Prostate gland (tissue), 2 donors: ENCODE measurements around the gene NAA50. TPM values are rescaled to one million over a fixed set of nuclear protein-coding genes. Genes with fewer than 3 reads are reported as not detected.
A peak's percentile ranks its signal among the peaks of the same experiment; 100 is the strongest.

Experiments
- DNase-seq: peaks from one replicate; pipeline ENCODE4 v3.0.0-alpha.2; 2019; ENCODE audit warnings: low spot score
- H3K27ac ChIP-seq, 2 donors: fragments of 200-600 bp; sonication (generic); 2 replicates each; pipeline ENCODE4 v1.5.1; 2017 to 2019
- H3K27me3 ChIP-seq: fragments of 200-600 bp; sonication (generic); replicated peaks from 2 replicates; pipeline ENCODE4 v1.5.1; 2019; ENCODE audit not compliant: insufficient read depth
- H3K36me3 ChIP-seq, 2 donors: fragments of 200-600 bp; sonication (generic); 1 replicate in 1 of 2; 2 replicates in 1 of 2; pipeline versions ENCODE4 v1.5.1 to v1.8.1; 2017 to 2019
- H3K4me1 ChIP-seq: fragments of 200-600 bp; sonication (generic); replicated peaks from 2 replicates; pipeline ENCODE4 v1.5.1; 2019
- H3K4me3 ChIP-seq, 2 donors: fragments of 200-600 bp; sonication (generic); 2 replicates each; pipeline ENCODE4 v1.5.1; 2017 to 2019
- H3K9me3 ChIP-seq: fragments of 200-600 bp; sonication (generic); 2 replicates; pipeline ENCODE4 v1.5.1; 2017
- POLR2A ChIP-seq: fragments of 450-650 bp; IDR thresholded peaks from one replicate; pipeline ENCODE4 v1.6.1; 2016; ENCODE audit warnings: antibody characterized with exemption, mild to moderate bottlenecking
- POLR2AphosphoS5 ChIP-seq: sonication (generic); formaldehyde crosslinking; IDR thresholded peaks from one replicate; pipeline ENCODE4 v1.6.1; 2017; ENCODE audit warnings: antibody characterized with exemption
- WGBS: methylation state at CpG from one replicate; pipeline ENCODE4 v1.1.5; 2018; 5-methylcytosine and 5-hydroxymethylcytosine counted together
- intact Hi-C: fragments of 100-400 bp; cut with DNase I; formaldehyde crosslinking; loops from one replicate; pipeline ENCODE4 v1.14.2; 2022
- total RNA-seq, 2 donors: library from RNA; depleted of rRNA; stranded (reverse); fragments of >200 nt; gene quantifications; one replicate each; pipeline ENCODE4 v1.1.0, GENCODE V29; 2016
- TF ChIP-seq, protein P1 (sequence below), 4 experiments: fragments of 200-600 bp in 2 of 4; fragments of 450-650 bp in 2 of 4; sonication (generic) in 2 of 4; IDR thresholded peaks; 1 replicate in 3 of 4; 2 replicates in 1 of 4; pipeline ENCODE4 v1.5.1; 2016 to 2019; ENCODE audit warnings: antibody characterized with exemption in 4 of 4, mild to moderate bottlenecking in 2 of 4, moderate library complexity in 2 of 4

NAA50 gene
- total RNA-seq, 2 donors from 2014 or later = 111 to 118 TPM

DNA sequence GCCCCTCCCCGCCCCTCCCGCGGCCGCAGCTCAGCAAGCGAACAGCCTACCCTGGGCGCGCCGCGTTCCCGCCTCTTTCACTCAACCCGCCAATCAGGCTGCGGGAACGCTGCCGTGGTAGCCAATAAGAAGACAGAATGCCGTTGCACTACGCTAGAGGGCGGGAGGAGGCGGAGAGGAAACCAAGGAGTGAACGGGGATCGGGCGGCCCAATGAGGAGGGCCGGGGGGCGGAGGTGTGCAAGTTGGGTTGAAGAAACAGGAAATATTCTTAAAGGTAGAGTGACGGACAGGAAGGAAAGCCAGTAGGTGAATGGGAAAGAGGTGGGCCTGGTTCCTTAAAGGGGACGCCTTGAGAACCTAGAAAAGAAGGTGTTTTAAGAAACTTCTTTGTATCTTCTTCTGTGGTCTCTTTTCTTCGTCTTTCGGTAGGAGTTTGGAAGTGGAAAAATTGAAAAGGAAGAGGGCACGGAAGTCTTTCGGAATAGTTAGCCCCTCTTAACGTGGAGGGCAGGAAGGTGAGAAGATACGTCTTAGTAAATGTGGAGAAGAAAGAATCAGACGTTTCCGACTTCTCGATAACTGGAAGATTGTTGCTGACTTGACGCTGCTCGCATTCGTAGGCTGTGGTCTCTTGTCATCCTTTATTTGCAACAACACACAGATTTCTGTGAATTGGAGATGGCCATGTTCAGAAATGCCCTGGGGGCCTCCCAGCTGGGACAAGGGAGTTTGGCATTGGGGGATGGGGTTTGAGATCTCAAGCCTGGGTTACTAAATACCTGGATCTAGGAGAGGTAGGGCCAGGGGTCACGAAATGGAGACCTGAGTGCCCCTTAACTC, 49.2 kb downstream of the NAA50 start:
- Histone ChIP-seq H3K4me3 (peak overlapping the region; percentile 99 to 100), H3K27me3 (no peaks in the 10 kb centered on the region), H3K9me3 (no peaks in the 10 kb centered on the region), H3K36me3 (no peaks in the 10 kb centered on the region), H3K27ac (peak overlapping the region; percentile 100), H3K4me1 (no peaks in the 10 kb centered on the region)
- intact Hi-C loops = loop anchor here (2.0 to 5.0 kb wide), 2 partner anchors 35 to 50 kb away; partner anchors contain the start of genes ATP6V1A and NAA50
- DNase-seq = peak; percentile 100
- TF ChIP-seq POLR2A = no peak
- TF ChIP-seq, protein P1, sequence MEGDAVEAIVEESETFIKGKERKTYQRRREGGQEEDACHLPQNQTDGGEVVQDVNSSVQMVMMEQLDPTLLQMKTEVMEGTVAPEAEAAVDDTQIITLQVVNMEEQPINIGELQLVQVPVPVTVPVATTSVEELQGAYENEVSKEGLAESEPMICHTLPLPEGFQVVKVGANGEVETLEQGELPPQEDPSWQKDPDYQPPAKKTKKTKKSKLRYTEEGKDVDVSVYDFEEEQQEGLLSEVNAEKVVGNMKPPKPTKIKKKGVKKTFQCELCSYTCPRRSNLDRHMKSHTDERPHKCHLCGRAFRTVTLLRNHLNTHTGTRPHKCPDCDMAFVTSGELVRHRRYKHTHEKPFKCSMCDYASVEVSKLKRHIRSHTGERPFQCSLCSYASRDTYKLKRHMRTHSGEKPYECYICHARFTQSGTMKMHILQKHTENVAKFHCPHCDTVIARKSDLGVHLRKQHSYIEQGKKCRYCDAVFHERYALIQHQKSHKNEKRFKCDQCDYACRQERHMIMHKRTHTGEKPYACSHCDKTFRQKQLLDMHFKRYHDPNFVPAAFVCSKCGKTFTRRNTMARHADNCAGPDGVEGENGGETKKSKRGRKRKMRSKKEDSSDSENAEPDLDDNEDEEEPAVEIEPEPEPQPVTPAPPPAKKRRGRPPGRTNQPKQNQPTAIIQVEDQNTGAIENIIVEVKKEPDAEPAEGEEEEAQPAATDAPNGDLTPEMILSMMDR (IDR thresholded peaks at IDR 0.05) = peak in 3 of 4 experiments; percentile 10 to 75 (median 43)
- peak; percentile 95 for TF ChIP-seq POLR2AphosphoS5
- WGBS = under 1% methylated on average over 38 of the region's 38 CpGs

DNA sequence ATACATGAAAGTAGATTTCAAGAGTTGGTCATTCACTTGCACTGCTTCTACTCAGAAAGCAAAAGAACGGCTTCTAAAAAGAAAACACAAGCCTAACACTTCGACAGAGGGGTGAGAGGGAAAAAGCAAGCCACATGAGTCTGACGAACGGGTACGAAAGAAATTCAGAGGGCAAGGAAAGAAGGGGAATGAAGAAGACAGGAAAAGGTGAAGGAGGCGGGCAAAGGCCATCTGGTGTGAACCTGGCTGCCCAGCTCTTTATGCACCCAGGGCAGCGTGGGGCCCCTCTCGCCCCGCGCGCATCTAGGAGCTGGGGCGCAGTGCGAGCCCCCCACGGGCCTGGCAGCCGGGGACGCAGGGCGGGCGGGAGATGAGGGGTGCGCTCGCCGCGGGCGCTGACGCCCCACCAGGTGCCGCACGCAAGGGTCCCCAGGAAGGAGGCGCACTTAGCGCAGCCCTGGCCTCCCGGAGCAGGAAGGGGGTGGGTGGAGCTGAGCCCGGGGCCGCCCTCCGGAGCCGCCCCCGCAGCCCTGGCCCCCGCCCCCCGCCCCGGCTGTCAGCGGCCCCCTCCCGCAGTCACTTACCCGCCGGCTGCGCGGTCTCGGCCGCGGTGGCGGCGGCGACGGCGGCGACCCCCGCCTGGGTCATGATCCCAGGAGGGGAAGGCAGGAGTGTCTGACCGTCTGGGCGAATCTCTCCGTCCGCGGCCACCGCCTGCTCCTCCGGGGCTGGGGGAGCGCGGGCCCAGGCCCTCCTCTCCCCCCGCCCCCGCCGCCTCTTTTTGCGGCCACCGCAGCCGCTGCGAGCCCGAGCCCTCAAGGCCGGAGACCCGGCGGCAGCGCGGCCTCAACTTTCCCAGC, 50.0 kb downstream of the NAA50 start, which contains the start of gene USF3:
Gene USF3, minus strand, starts transcription at position 857 of the 860 bp plus-strand sequence. CDS start 21,764 bp downstream, outside the sequence.
- Histone ChIP-seq H3K27ac (peak within 1 kb of the TSS; percentile 100), H3K4me1 (no peaks in the 10 kb centered on the region), H3K9me3 (no peaks in the 10 kb centered on the region), H3K36me3 (no peaks in the 10 kb centered on the region), H3K4me3 (peak within 1 kb of the TSS; percentile 99 to 100), H3K27me3 (no peaks in the 10 kb centered on the region)
- intact Hi-C loops = loop anchor here (2.0 to 5.0 kb wide), 2 partner anchors 34 to 51 kb away; partner anchors contain the start of genes ATP6V1A and NAA50
- TF ChIP-seq POLR2AphosphoS5 = peak; percentile 6
- TF ChIP-seq POLR2A = peak; percentile 32
- TF ChIP-seq, protein P1 (IDR thresholded peaks at IDR 0.05) = no peak
- WGBS = under 1% methylated on average over 29 of the region's 75 CpGs
- peak; percentile 76 for DNase-seq

DNA sequence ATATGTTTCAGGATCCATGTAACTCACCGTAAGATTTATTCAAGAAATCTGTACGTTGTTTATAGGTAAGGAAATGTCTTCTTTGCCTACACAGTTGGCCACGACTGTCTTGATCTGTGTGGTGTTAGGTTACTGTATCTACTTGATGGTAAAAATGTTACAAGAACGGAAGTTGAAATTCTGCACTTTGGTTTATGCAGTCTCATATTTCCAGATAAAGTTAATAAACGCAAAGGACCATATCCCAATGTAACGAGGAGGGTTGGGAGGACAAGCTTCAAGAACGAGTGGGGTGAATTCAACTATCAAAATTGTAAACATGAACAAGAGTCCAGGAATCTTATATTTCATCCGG, 50.6 kb downstream of the NAA50 start:
- H3K4me3 ChIP-seq = peak overlapping the region; percentile 99 to 100
- TF ChIP-seq POLR2A = no peak
- TF ChIP-seq, protein P1 (IDR thresholded peaks at IDR 0.05) = no peak
- TF ChIP-seq POLR2AphosphoS5 = no peak
- 8% methylated on average over 8 of the region's 8 CpGs for WGBS
- H3K36me3 ChIP-seq = no peaks in the 10 kb centered on the region
- H3K27me3 ChIP-seq = no peaks in the 10 kb centered on the region
- DNase-seq = no peak
- intact Hi-C loops = loop anchor here (5.0 kb wide), 1 partner anchor 33 kb away; no protein-coding TSS in a partner anchor
- no peaks in the 10 kb centered on the region for H3K9me3 ChIP-seq
- H3K27ac ChIP-seq = peak overlapping the region; percentile 100
- H3K4me1 ChIP-seq = no peaks in the 10 kb centered on the region

DNA sequence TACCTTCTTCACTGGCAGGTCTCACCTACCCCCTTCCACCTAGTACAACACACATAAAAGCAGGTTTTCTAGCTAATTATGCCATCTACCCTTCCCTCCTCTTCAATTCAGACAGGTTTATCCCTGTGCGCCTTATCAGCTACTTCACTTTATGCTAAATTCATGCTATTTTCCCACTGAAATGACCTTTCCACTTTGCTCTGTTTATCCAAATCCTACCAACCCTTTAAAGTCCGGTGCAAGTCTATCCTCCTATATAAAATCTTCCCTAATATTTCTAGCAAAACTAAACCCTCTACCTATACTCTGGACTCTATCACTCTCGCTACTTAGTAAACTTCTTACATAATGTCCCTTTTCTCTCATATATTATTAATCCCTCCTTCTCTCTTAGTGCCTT, 55.6 kb downstream of the NAA50 start:
- WGBS = 97% methylated on average over 3 of the region's 3 CpGs
- intact Hi-C loops = no loop called here

More for the DNA sequence above, 55.6 kb downstream of the NAA50 start:
- Histone ChIP-seq H3K4me1 (no peaks in the 10 kb centered on the region), H3K4me3 (no peak overlapping the region), H3K36me3 (no peaks in the 10 kb centered on the region), H3K27ac (no peak overlapping the region), H3K27me3 (no peaks in the 10 kb centered on the region), H3K9me3 (no peaks in the 10 kb centered on the region)
- no peak for TF ChIP-seq POLR2AphosphoS5
- no peak for TF ChIP-seq POLR2A
- TF ChIP-seq, protein P1 (IDR thresholded peaks at IDR 0.05) = no peak
- no peak for DNase-seq
